Right lobe of liver (tissue), 6 donors: ENCODE data around the gene TEX38. TPM values are rescaled to one million over a fixed set of nuclear protein-coding genes. Genes with fewer than 3 reads are reported as not detected.

Experiments used
- ATAC-seq, 4 donors: fragments of 200-7000 bp; cut with Tn5 transposase; one replicate each; pipeline ENCODE4 v1.9.1; 2020; ENCODE audit warnings: mild to moderate bottlenecking in 4 of 4, moderate library complexity in 4 of 4
- DNase-seq, 3 donors: peaks; one replicate each; pipeline ENCODE4 v3.0.0-alpha.2; 2020
- H3K27ac ChIP-seq, 3 donors: fragments of 200-600 bp; one replicate each; pipeline ENCODE4 v1.8.0; 2022
- H3K27me3 ChIP-seq, 2 donors: fragments of 200-600 bp; one replicate each; pipeline ENCODE4 v1.8.0; 2022
- H3K36me3 ChIP-seq, 4 donors: fragments of 200-600 bp; sonication (generic) in 1 of 4; one replicate each; pipeline versions ENCODE4 v1.5.1 to v1.8.0; 2017 to 2022; ENCODE audit warnings: control low read depth in 1 of 4
- H3K4me1 ChIP-seq, 4 donors: fragments of 200-600 bp; sonication (generic) in 1 of 4; one replicate each; pipeline versions ENCODE4 v1.5.1 to v1.8.0; 2017 to 2022; ENCODE audit warnings: control low read depth in 1 of 4
- H3K4me3 ChIP-seq, 3 donors: fragments of 200-600 bp; one replicate each; pipeline ENCODE4 v1.8.0; 2022
- H3K9me3 ChIP-seq, 4 donors: fragments of 200-600 bp; sonication (generic) in 1 of 4; one replicate each; pipeline versions ENCODE4 v1.5.1 to v1.8.0; 2017 to 2022; ENCODE audit warnings: control low read depth in 1 of 4
- POLR2A ChIP-seq: fragments of 450-650 bp; IDR thresholded peaks from one replicate; pipeline ENCODE4 v1.6.1; 2017; ENCODE audit warnings: antibody characterized with exemption, mild to moderate bottlenecking
- WGBS: methylation state at CpG from one replicate; pipeline ENCODE4 v1.1.6; 2018; ENCODE audit warnings: low coverage, low lambda C conversion rate; ENCODE audit not compliant: insufficient coverage; ENCODE audit errors: missing lambda C conversion rate; 5-methylcytosine and 5-hydroxymethylcytosine counted together
- intact Hi-C, 2 donors: fragments of 100-400 bp; cut with DNase I; formaldehyde crosslinking; loops; one replicate each; pipeline versions ENCODE4 v1.11.2 to v1.14.1; 2022
- total RNA-seq, 6 experiments: library from RNA; depleted of rRNA in 2 of 6; stranded (reverse); fragments of >200 nt in 2 of 6; fragmentation: NEBNext Ultra II Directional in 3 of 6; extraction: Animal tissue kit (Norgen Biotek cat#: 25700) in 3 of 6; gene quantifications; one replicate each; pipeline versions ENCODE4 v1.1.0 to v1.2.4, GENCODE V29; 2016 to 2023
- TF ChIP-seq, protein P1 (sequence below), 4 donors: fragments of 200-600 bp in 3 of 4; fragments of 450-650 bp in 1 of 4; IDR thresholded peaks; one replicate each; pipeline versions ENCODE4 v1.5.1 to v1.8.0; 2016 to 2022; ENCODE audit warnings: antibody characterized with exemption in 4 of 4, mild to moderate bottlenecking in 2 of 4
- donor health status: DM: no; HTN: yes; CAD: no.
- donor health status: DM: no; HTN: no; CAD: no.
- donor health status: DM: no; HTN: no; CAD: no.
- donor health status: DM: no; HTN: yes; CAD: no.
- donor health status: DM: no; HTN: yes; CAD: no.

TEX38 gene
- total RNA-seq, 6 experiments from 2014 or later: not detected

DNA sequence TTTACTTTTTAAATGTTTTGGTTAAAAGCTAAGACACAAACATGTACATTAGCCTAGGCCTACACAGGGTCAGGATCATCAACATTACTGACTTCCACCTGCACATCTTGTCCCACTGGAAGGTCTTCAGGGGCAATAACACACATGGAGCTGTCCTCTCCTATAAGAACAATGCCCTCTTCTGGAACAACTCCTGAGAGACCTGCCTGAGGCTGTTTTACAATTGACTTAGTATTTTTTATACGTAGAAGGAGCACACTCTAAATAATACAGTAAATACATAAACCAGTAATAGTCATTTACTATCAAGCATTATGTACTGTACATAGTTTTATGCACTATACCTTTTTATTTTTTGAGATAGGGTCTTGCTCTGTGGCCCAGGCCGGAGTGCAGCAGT lies 40.9 kb upstream of the TEX38 start:
- H3K27ac ChIP-seq: no peak overlapping the region
- 95% methylated on average over 2 of the region's 2 CpGs for whole genome bisulfite sequencing
- no peak for DNase-seq
- no peak for ATAC-seq
- intact Hi-C loops: no loop called here
- H3K4me1 ChIP-seq: no peaks in the 10 kb centered on the region
- H3K4me3 ChIP-seq: no peak overlapping the region
- no peaks in the 10 kb centered on the region for H3K9me3 ChIP-seq
- H3K27me3 ChIP-seq: no peaks in the 10 kb centered on the region
- TF ChIP-seq, protein P1, sequence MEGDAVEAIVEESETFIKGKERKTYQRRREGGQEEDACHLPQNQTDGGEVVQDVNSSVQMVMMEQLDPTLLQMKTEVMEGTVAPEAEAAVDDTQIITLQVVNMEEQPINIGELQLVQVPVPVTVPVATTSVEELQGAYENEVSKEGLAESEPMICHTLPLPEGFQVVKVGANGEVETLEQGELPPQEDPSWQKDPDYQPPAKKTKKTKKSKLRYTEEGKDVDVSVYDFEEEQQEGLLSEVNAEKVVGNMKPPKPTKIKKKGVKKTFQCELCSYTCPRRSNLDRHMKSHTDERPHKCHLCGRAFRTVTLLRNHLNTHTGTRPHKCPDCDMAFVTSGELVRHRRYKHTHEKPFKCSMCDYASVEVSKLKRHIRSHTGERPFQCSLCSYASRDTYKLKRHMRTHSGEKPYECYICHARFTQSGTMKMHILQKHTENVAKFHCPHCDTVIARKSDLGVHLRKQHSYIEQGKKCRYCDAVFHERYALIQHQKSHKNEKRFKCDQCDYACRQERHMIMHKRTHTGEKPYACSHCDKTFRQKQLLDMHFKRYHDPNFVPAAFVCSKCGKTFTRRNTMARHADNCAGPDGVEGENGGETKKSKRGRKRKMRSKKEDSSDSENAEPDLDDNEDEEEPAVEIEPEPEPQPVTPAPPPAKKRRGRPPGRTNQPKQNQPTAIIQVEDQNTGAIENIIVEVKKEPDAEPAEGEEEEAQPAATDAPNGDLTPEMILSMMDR (IDR thresholded peaks at IDR 0.05): no peak
- no peak for TF ChIP-seq POLR2A
- peaks cover 0 to 20% (median 14%) of the 10 kb centered on the region in 4 donors for H3K36me3 ChIP-seq

GRCh38 chr1:46635205-46635604 lies 36.4 kb upstream of the TEX38 start:
- Histone ChIP-seq H3K4me1 (no peaks in the 10 kb centered on the region), H3K9me3 (no peaks in the 10 kb centered on the region), H3K4me3 (no peak overlapping the region), H3K36me3 (peaks cover 0 to 26% (median 17%) of the 10 kb centered on the region in 4 donors), H3K27me3 (no peaks in the 10 kb centered on the region), H3K27ac (no peak overlapping the region)
- WGBS: 100% methylated on average over 2 of the region's 2 CpGs
- TF ChIP-seq, protein P1 (IDR thresholded peaks at IDR 0.05): no peak
- no peak for TF ChIP-seq POLR2A
- no peak for ATAC-seq
- intact Hi-C loops: no loop called here
- no peak for DNase-seq

DNA sequence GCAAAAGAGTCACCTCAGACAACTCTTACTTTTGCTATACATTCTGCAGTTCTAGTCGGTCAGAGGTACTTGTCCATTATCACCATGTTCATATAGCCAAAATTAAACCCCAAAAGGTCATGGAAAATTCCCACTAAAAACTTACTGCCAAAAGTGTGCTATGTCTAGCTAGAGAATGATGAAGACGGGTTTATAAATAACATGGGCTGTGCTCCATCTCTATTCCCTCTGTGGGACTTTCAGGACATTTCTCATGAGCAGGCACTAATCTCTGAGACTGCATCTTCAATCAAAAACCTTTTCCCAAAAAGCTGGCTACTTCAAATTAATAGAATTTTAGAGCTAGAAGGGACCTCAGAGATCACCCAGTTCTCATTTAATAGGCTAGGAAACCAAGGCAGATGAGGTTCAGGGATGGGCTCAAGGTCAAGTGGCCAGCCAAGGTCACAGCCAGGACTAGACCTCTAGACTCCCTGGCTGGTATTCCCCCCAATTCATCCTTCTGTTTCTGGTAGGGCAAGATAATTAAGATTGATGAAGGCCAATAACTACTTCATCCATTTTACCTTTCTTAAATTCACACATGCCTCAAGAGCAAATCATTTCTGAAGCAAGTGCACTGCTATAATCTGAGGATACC lies 34.1 kb upstream of the TEX38 start:
- ATAC-seq (no peak), DNase-seq (no peak)
- Histone ChIP-seq H3K4me3 (no peak overlapping the region), H3K27me3 (no peaks in the 10 kb centered on the region), H3K36me3 (peaks cover 0 to 20% (median 17%) of the 10 kb centered on the region in 4 donors), H3K27ac (no peak overlapping the region), H3K9me3 (no peaks in the 10 kb centered on the region), H3K4me1 (no peaks in the 10 kb centered on the region)
- intact Hi-C loops: no loop called here
- WGBS: 39% methylated on average over 2 of the region's 2 CpGs
- TF ChIP-seq, protein P1 (IDR thresholded peaks at IDR 0.05): no peak
- TF ChIP-seq POLR2A: no peak

DNA sequence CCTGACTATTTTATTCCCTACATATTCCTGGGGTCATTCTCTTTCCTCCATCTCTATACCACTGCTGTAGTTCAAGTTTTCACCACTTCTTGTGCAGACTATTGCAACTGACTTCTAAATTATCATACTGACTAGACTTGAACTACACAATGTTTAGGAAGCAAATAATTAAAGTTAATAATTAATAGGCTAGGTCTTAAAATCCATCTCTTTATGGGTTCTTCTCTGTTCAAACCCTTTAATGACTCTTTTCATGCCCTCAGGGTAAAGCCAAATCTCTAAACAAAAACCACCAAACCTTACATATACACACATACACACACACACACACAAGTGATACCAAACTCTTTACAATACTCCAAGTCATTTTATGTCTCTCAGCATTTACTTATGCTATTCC lies 32.7 kb upstream of the TEX38 start:
- ATAC-seq: peak in 2 of 4 donors; percentile 28 to 36
- H3K4me3 ChIP-seq: no peak overlapping the region
- H3K36me3 ChIP-seq: peaks cover 0 to 20% (median 13%) of the 10 kb centered on the region in 4 donors
- H3K27ac ChIP-seq: no peak overlapping the region
- no peaks in the 10 kb centered on the region for H3K27me3 ChIP-seq
- H3K4me1 ChIP-seq: peaks cover 0 to 6% (median 0%) of the 10 kb centered on the region in 4 donors
- no peak for TF ChIP-seq POLR2A
- TF ChIP-seq, protein P1 (IDR thresholded peaks at IDR 0.05): no peak
- intact Hi-C loops: no loop called here
- DNase-seq: no peak
- H3K9me3 ChIP-seq: no peaks in the 10 kb centered on the region
